Stomach smooth muscle (tissue), 2 donors: ENCODE measurements around the gene CLCN1.

ENCODE experiments used
- H3K27ac ChIP-seq: one replicate; pipeline ENCODE4 v1.7.0; 2013; ENCODE audit warnings: mild to moderate bottlenecking, low read length, inconsistent platforms
- H3K27me3 ChIP-seq, 2 donors: one replicate each; pipeline ENCODE4 v1.7.0; 2013; ENCODE audit warnings: low read length in 2 of 2; ENCODE audit not compliant: insufficient read depth in 2 of 2, control insufficient read depth in 1 of 2
- H3K36me3 ChIP-seq, 2 donors: one replicate each; pipeline ENCODE4 v1.7.0; 2013; ENCODE audit warnings: low read length in 2 of 2; ENCODE audit not compliant: control insufficient read depth in 2 of 2, insufficient read depth in 2 of 2
- H3K4me1 ChIP-seq: one replicate; pipeline ENCODE4 v1.7.0; 2013; ENCODE audit warnings: low read length; ENCODE audit not compliant: control insufficient read depth, insufficient read depth
- H3K4me3 ChIP-seq, 2 donors: one replicate each; pipeline ENCODE4 v1.7.0; 2013; ENCODE audit warnings: low read length in 2 of 2
- H3K9ac ChIP-seq, 2 donors: one replicate each; pipeline ENCODE4 v1.7.0; 2013; ENCODE audit warnings: low read length in 2 of 2, mild to moderate bottlenecking in 1 of 2
- H3K9me3 ChIP-seq, 2 donors: one replicate each; pipeline ENCODE4 v1.7.0; 2013; ENCODE audit warnings: low read length in 2 of 2; ENCODE audit not compliant: control insufficient read depth in 2 of 2
- donor health status: healthy.
- donor health status: Pancreatic carcinoma.

Gene CLCN1

GRCh38 chr7:143315776-143316175 lies at the start of gene CLCN1:
Gene CLCN1, plus strand, starts transcription at chr7:143316111. Its CDS starts 102 bp downstream, at chr7:143316213.
- Histone ChIP-seq H3K4me1 (no peaks in the 10 kb centered on the region), H3K9me3 (no peaks in the 10 kb centered on the region), H3K9ac (no peak within 1 kb of the TSS), H3K27me3 (no peaks in the 10 kb centered on the region), H3K27ac (no peak within 1 kb of the TSS), H3K4me3 (no peak within 1 kb of the TSS), H3K36me3 (no peaks in the 10 kb centered on the region)

- H3K9ac ChIP-seq: no peak overlapping the region
- H3K27ac ChIP-seq: no peak overlapping the region
- H3K9me3 ChIP-seq: no peaks in the 10 kb centered on the region
- peaks cover 8% of the 10 kb centered on the region for H3K4me1 ChIP-seq
- H3K36me3 ChIP-seq: peaks cover 23 to 25% of the 10 kb centered on the region in 2 donors
- H3K4me3 ChIP-seq: no peak overlapping the region
- no peaks in the 10 kb centered on the region for H3K27me3 ChIP-seq
Measured at GRCh38 chr7:143269251-143269650, 46.7 kb upstream of the CLCN1 start.

DNA sequence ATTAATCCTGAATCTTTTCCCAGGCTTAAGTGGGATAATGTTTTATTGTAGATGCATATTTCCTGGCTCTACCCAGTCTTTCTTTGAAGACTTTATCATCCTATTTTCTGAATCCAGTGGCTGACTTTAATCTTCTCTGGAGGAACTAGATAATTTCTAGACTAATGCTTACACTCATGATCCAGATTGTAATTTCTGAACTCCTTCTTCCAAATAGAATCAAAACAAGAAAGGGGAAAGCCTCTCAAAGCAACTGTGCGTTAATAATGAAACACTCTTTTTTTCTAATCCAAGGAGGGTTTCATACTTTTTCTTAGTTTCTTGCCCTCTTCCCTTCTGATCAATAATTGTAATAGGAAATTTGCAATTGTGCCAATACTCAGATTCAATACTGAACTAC lies 44.7 kb upstream of the CLCN1 start:
- no peak overlapping the region for H3K27ac ChIP-seq
- H3K27me3 ChIP-seq: no peaks in the 10 kb centered on the region
- no peaks in the 10 kb centered on the region for H3K4me1 ChIP-seq
- peaks cover 22 to 23% of the 10 kb centered on the region in 2 donors for H3K36me3 ChIP-seq
- H3K4me3 ChIP-seq: no peak overlapping the region
- H3K9me3 ChIP-seq: no peaks in the 10 kb centered on the region
- H3K9ac ChIP-seq: no peak overlapping the region

DNA sequence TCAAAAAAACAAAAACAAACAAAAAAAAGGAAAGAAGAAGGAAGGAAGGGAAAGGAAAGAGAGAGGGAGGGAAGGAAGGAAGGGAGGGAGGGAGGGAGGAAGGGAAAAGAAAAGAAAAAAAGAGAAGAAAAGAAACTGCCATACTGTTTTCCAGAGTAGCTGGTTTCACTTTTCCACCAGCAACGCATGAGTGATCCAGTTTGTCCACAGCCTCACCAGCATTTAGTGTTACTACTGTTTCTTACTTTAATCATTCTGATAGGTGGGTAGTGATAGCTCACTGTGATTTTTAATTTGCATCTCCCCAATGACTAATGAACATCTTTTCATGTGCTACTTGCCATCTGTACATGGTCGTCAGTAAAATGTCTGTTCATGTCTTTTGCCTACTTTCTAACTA lies 43.0 kb upstream of the CLCN1 start:
- H3K4me1 ChIP-seq: no peaks in the 10 kb centered on the region
- H3K9me3 ChIP-seq: no peaks in the 10 kb centered on the region
- peaks cover 12 to 13% of the 10 kb centered on the region in 2 donors for H3K36me3 ChIP-seq
- no peak overlapping the region for H3K27ac ChIP-seq
- no peaks in the 10 kb centered on the region for H3K27me3 ChIP-seq
- H3K9ac ChIP-seq: no peak overlapping the region
- H3K4me3 ChIP-seq: no peak overlapping the region

DNA sequence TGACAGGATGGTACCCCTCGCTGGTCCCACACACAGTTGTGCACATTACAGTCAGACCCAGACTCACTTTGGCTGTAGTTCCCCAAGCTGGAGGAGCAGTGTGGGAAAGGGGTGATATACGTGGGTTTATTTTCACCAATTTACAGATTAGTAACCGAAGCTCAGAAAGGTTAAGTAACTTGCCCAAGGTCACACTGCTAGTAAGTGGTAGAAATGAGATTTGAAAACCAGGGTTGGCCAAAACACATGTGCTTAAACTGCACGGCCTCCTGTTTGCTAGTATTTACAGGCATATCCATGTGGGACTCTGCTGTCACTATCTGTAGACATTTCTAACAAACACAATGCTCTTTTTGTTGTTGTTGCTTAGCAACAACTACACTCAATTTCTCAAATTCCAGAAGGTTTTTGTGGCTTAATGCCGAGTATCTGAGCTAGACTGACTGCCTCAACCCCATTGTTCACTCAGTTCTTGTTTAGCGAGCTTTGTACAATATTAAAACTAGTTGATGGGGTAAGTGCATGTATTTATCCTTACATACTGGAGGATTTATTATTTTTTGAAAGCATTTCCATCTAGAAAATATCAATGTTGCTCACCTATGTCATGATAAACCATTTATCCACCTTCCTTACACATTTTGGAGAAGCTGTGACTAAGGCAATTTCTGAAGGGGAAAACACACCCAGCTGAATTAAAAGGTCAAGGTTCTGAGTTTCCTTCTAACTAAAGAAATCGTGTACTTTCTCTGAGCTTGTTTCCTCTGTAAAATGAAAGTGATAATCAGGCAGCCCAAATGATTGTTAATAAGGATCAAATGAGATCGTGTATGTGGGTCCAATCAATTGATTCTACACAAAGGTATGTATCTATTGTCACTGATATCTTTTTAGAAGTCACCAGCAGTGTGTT lies 36.5 kb upstream of the CLCN1 start:
- peak overlapping the region in 1 of 2 donors; percentile 9 for H3K9ac ChIP-seq
- H3K27ac ChIP-seq: no peak overlapping the region
- H3K4me3 ChIP-seq: peak overlapping the region in 1 of 2 donors; percentile 8
- no peaks in the 10 kb centered on the region for H3K9me3 ChIP-seq
- no peaks in the 10 kb centered on the region for H3K36me3 ChIP-seq
- no peaks in the 10 kb centered on the region for H3K27me3 ChIP-seq
- H3K4me1 ChIP-seq: peaks cover 4% of the 10 kb centered on the region

DNA sequence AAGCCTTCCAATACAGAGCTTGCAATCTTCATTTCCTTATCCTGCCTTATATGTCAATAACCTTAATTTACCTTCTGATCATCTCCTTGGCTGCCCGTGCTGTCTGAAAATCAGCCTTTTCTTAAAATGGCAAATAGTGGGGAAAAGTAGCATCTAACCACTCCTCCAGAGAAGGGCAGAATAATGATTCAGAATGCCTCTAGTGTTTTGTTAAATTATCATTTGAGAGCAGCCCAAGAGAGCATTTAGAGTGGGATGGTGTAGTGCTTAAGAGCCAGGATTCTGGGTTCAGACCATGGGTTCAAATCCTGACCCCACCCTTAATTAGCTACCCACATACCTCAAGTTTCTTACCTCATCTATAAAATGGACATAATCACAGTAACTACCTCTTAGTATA lies 35.8 kb upstream of the CLCN1 start:
- Histone ChIP-seq H3K9me3 (no peaks in the 10 kb centered on the region), H3K4me3 (no peak overlapping the region), H3K36me3 (no peaks in the 10 kb centered on the region), H3K27me3 (no peaks in the 10 kb centered on the region), H3K4me1 (peaks cover 4% of the 10 kb centered on the region), H3K27ac (no peak overlapping the region), H3K9ac (peak overlapping the region in 1 of 2 donors; percentile 9)

DNA sequence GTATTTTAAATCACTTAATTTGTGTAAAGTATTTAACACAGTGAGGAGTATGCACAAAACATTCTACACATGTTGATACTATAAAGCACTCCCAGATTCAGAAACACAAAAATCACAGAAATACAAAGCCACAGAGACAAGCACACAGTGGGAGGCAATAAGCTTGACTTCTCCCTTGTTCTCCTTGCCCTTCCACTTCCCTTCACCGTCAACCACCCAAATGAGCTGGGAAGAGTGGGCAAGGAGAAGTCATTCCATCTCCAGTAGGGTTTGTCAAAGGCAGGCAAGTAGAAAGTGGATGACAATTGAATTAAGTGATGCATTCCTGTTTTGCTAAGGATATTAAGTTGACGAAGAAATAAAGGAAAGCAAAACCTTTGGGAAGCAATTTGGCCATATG lies 35.3 kb upstream of the CLCN1 start:
- Histone ChIP-seq H3K4me3 (no peak overlapping the region), H3K9me3 (no peaks in the 10 kb centered on the region), H3K36me3 (no peaks in the 10 kb centered on the region), H3K9ac (no peak overlapping the region), H3K4me1 (peaks cover 4% of the 10 kb centered on the region), H3K27ac (no peak overlapping the region), H3K27me3 (no peaks in the 10 kb centered on the region)

- Histone ChIP-seq H3K4me3 (no peak overlapping the region), H3K27me3 (no peaks in the 10 kb centered on the region), H3K9me3 (no peaks in the 10 kb centered on the region), H3K27ac (no peak overlapping the region), H3K36me3 (no peaks in the 10 kb centered on the region), H3K4me1 (peaks cover 4% of the 10 kb centered on the region), H3K9ac (no peak overlapping the region)
Measured at GRCh38 chr7:143281529-143281928, 34.4 kb upstream of the CLCN1 start.

GRCh38 chr7:143282124-143282523 lies 33.8 kb upstream of the CLCN1 start:
- Histone ChIP-seq H3K36me3 (no peaks in the 10 kb centered on the region), H3K4me3 (no peak overlapping the region), H3K9me3 (no peaks in the 10 kb centered on the region), H3K27me3 (no peaks in the 10 kb centered on the region), H3K27ac (no peak overlapping the region), H3K9ac (no peak overlapping the region), H3K4me1 (peaks cover 4% of the 10 kb centered on the region)

GRCh38 chr7:143283381-143283780 lies 32.5 kb upstream of the CLCN1 start:
- Histone ChIP-seq H3K9ac (no peak overlapping the region), H3K9me3 (no peaks in the 10 kb centered on the region), H3K27ac (no peak overlapping the region), H3K4me1 (peaks cover 12% of the 10 kb centered on the region), H3K36me3 (no peaks in the 10 kb centered on the region), H3K27me3 (no peaks in the 10 kb centered on the region), H3K4me3 (no peak overlapping the region)
